ENCODE measurements around the gene RAB10.

RAB10 gene

DNA sequence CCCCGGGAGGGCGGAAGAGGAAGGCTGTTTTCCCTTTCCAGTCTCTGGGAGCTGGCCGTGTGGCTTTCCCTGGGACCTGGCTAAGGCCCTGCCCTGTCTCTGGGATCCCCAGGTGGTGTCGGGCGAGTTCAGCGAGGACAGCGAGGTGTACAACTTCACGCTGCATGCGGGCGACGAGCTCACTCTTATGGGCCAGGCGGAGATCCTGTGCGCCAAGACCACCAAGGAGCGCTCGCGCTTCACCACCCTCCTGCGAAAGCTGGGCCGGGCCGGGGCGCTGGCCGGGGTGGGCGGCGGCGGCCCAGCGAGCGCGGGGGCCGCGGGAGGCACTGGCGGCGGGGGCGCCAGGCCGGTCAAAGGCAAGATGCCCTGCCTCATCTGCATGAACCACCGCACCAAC lies 150.2 kb downstream of the RAB10 start:
- FAIRE-seq = no peak

DNA sequence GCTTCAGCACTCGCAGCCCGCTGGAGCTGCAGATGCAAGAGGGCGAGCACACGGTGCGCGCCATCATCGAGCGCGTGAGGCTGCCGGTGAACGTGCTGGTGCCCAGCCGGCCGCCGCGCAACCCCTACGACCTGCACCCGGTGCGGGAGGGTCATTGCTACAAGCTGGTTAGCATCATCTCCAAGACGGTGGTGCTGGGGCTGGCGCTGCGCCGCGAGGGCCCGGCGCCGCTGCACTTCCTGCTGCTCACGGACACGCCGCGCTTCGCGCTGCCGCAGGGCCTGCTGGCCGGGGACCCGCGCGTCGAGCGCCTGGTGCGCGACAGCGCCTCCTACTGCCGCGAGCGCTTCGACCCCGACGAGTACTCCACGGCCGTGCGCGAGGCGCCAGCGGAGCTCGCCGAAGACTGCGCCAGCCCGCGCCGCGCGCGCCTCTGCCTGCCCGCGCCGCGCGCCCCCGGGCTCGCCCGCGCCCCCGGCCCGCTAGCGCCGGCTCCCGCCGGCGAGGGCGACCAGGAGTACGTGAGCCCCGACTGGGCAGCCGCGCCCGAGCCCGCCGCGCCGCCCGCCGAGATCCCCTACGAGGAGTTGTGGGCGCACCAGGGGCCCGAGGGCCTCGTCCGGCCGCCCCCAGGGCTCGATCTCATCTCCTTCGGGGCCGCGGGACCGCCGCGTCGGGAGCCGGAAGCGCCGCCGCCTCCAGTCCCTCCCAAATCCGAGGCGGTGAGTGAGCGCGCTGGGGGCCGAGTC lies 150.8 kb downstream of the RAB10 start:
- FAIRE-seq = no peak

- no peak for FAIRE-seq
Observed at GRCh38 chr2:26185304-26185928, 151.5 kb downstream of the RAB10 start.

- FAIRE-seq = no peak
Observed at GRCh38 chr2:26185954-26186770, 152.3 kb downstream of the RAB10 start.
